HG02970 (cell line): Measurements from ENCODE around the gene ZNF507.
"Not testable (repeated sequence)": the region's sequence is repeated elsewhere in the genome, so short reads cannot be mapped to it uniquely, and the experiment has no call there.

Source experiments
- ATAC-seq: cut with Tn5 transposase; IDR thresholded peaks from one replicate; pipeline ENCODE4 v1.9.1; 2021; ENCODE audit warnings: mild to moderate bottlenecking, moderate library complexity, moderate number of reproducible peaks; ENCODE audit not compliant: unreplicated experiment, low FRiP score

The ZNF507 gene

DNA sequence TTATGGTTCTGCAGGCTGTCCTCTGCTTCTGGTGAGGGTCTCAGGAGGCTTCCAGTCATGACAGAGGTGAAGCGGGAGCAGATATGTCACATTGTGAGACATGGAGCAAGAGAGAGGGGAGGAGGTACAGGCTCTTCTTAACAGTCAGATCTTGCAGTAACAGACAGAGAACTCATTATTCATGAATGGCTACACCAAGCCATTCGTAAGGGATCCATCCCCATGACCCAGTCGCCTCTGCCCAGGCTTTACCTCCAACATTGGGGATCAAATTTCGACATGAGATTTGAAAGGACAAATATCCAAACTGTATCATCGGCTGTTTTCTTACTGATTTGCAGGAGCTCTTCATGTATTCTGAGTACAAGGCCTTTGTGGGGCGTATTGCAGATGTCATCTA lies 21.7 kb downstream of the ZNF507 start:
- ATAC-seq: no peak

DNA sequence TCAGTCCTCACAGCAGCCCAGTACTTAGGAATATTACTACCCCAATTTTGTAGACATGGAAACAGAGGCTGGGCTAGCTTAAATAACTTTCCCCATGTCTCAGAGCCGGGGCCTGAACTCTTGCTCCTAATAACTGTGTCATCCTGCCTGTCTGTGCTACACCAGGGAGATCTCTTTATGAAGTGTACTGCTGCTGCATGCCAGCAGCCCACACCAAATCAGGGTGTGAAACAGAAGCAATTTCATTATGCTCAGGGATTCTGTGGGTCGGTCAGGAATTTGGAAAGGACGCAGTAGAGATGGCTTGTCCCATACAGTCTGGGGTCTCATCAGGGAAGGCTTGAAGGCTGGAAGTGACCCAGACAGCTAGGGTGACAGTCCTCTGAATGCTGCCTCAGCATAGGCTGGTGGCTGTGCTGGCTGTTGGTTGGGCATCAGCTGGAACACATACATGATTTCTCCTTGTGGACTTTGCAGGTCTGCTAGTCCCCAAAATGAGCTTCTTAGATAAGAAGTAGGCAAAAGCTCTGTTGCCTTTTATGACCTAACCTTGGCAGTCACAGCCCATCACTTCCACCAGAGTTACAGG lies 22.6 kb downstream of the ZNF507 start:
- ATAC-seq: no peak

DNA sequence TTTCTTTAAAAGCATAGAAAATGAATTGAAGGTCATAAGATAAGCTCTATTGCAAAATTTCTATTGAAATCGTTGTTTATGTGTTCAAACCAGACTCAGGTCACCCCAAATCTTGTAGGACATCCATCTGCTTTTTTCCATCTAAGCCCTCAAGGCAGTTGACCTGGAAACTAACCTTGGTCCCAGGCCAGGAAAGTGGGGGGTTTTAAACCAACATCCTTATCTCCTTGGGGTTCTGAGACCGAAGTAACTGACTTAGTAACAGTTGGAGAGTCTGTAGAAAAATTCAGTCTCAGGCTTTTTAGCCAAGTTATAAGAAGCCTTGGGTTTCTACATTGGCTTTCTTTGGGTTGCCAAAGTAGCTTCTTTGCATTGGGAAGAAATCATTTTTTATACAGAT lies 23.4 kb downstream of the ZNF507 start:
- ATAC-seq: no peak

DNA sequence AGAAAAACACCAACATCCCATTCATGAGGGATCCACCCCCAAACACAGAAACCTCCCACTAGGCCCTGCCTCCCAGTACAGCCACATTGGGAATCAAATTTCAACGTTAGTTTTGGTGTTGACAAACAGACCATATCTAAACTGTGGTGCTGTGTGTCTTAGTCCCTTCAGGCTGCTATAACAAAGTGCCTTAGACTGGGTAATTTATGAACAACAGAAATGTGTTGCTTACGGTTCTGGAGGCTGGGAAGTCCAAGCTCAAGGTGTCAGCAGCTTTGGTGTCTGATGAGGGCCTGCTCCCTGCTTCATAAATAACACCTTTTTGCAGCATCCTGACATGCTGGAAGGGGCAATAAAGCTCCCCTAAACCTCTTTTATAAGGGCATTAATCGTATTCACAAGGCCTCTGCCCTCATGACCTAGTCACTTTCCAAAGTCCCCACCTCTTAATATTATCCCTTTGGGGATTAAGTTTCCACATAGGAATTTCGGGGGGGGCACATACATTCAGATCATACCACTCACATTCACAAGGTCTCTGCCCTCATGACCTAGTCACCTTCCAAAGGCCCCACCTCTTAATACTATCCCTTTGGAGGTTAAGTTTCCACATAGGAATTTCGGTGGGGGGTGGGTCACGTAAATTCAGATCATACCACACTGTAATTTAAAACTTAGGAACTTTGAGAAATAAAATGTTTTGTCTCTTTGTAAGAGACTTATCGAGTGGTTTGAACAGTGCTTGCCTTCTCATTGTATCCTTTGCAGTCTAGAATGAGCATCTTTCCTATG lies 27.5 kb downstream of the ZNF507 start:
- no peak for ATAC-seq

DNA sequence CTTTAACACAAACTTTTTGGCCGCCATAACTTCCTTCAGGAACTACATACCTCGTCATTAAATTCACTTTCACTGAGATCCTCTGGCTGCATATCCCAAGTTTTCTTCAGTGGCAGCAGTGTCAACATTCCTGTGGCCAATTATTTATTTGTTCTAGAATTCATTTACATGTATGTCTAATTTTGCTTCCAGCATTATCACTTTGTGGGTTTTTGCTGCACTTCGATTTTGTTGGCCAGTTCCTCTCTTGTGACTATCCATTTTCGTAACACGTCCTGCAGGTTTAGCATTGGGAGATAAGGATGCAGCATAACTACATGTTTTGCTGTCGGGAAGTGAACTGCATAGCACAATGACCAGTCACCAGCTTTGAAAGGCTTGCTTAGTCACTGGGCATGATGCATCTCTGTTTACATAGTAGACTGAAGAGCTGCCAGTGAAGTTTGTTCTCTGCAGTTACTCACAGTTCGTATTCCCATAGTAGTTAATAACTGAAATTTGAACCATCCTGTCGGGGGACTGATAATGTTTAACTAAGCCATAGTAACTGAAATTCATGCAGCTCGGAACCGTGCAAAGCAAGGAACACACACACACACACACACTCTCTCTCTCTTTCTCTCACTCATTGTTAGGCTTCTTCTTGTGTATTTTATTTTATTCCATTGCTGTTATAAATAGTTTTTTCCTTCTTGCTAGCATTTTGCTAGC lies 28.3 kb downstream of the ZNF507 start:
- no peak for ATAC-seq

DNA sequence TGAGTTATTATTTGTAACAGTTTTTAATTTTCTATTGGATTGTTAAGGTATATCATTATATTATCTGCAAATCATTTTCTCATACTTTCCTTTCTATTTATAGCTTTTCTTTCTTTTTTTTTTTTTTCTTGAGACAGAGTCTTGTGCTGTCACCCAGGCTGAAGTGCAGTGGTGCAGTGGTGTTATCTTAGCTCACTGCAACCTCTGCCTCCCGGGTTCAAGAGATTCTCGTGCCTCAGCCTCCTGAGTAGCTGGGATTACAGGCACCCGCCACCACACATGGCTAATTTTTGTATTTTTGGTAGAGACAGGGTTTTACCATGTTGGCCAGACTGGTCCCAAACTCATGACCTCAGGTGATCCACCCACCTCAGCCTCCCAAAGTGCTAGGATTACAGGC lies 29.0 kb downstream of the ZNF507 start:
- ATAC-seq: not testable (repeated sequence)

DNA sequence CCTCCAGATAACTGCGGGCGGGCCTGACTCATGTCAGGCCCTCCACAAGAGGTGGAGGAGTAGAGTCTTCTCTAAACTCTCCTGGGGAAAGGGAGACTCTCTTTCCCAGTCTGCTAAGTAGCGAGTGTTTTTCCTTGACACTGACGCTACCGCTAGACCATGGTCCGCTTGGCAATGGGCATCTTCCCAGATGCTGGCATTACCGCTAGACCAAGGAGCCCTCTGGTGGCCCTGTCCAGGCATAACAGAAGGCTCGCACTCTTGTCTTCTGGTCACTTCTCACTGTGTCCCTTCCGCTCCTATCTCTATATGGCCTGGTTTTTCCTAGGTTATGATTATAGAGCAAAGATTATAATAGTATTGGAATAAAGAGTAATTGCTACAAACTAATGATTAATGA lies 31.7 kb downstream of the ZNF507 start:
- not testable (repeated sequence) for ATAC-seq

DNA sequence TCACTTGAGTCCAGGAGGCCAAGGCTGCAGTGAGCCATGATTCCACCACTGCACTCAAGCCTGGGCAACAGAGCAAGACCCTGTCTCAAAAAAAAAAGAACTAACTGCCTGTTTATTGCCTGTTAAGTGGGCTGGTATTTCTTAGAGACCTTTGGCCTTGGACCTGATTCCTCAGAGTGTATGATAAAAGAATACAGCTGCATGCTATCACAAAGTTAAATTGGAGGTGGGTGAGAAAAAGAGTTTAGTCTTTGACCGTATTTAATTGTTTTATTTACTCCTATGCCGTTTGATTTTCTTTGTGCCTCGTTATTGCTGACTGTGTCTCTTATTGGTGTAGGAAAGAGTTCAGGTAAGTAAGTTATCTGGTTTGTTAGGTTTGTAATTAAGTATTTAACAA lies 34.9 kb downstream of the ZNF507 start:
- ATAC-seq: no peak

DNA sequence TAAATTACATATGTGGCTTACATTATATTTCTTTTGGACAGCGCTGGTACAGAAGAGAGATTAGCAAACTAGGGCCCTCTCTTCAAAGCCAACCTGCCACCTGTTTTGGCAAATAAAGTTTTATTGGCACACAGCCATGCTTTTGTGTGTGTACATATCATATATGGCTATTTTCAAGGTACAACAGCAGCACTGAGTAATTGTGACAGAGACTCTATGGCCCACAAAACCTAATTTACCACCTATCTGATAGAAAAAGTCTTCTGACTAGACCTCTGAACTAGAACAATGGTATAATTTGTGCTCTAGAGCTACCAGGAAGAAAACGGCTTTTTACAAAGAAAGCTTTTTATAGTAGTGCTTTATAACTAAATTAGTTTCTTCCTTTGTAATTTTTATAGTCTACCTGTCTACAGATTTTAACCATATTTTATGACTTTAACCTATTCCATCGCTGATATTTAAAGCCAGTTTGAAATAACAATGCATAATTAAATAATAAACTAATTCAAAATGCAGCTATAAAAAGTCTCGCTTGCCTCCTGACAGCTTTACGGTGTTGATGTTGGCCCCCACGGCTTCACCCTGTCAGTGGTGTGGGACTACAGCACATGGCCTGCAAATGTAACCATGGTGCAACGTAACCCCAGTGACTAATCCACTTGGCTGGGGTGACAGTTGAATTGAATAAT lies 42.4 kb downstream of the ZNF507 start:
- ATAC-seq: no peak

DNA sequence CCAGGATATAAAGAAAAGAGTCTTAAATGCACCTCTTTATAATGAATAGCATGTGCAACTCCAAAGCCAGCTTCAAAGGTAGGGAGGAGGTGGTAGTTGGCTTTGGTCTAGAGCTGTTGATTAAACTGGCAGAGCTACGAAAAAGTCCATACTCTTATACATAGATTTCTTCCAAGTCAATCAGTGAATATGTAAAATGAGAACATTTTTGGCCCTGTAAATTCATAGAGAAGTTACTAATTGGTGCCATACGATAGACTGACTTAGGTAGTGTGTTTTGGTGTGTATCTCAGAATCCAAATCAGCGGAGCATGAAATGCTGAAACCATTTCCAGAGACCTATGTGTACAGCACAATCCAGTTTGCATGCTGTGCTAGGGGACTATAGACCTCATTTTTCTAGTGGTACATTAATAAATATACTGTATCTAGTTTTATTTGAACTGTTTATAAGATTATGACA lies 43.0 kb downstream of the ZNF507 start:
- no peak for ATAC-seq

DNA sequence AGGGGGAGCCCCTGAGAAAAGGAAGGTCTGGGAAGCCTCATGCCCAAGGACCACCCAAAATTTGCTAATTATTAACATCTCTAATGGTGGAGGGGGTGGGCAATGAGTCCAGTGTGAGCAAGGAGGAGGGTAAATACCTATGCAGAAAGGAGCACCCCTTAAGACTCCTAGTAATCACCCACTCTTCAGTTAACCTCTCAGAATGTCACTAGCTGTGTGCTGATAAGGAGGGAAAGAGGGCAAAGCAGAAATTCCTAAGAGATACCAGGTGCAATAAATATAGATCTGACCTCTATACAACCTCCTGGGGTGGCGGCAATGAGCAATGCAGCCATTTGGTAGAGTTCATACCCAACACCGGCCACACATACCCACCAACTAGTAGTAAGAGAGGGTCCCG lies 47.5 kb downstream of the ZNF507 start:
- ATAC-seq: no peak

DNA sequence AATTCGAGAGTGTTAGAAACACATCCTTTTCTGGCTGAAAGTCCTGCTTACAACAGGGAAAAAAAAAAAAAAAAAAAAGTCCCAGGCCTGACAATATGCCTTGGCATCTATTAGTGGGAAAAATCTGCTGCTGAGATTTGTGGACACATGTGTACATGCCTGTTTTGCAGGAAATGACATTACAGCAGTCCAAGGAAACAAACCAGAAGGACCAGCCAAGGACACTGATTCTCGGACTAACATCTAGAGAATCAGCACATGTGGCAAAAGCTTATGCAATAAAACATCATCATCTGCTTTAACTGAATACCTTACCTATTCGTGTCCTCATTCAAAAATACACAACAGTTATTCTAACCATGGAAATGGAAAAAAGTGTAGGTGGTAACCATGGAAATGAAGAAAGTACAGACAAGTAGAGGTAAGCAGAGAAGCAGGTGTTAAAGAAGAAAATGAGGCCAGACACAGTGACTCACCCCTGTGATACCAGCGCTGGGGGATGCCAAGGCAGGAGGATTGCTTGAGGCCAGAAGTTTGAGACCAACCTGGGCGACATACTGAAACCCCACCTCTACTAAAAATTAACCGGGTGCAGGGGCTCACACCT lies 50.7 kb downstream of the ZNF507 start:
- ATAC-seq: no peak

DNA sequence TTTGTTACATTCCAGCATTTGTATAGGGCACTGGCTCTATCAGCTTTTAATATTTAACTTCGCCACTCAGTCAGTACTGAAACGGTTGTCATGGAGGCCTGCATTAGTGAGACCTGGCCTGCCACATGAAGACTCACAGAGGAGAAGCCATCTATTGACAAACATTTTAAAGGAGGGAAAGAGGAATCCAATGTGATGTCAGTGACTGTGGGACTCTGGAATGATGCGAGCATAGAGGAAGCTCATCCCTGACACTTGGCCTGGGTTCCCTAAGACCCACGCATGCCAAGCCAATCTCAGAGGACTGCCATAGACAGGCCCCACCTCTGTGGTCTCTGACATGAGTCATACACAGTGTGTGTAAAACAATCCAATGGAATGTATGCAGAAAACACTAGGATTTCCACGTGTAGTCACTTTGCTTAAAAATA lies 52.3 kb downstream of the ZNF507 start:
- no peak for ATAC-seq

DNA sequence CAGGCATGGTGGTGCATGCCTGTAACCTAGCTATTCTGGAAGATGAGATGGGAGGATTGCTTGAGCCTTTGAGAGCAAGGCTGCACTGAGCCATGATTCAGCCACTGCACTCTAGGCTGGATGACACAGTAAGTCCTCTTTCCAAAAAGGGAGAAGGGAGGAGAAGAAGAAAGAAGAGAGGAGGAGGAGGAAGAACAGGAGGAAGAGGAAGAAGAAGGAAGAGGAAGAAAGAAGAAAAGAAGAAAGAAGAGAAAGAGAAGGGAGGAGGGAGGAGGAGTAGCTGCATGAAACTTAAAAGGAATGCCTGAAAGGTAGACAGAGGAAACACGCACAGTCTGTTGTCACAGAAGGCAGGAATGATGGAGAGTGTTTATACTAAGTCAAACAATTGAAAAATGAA lies 56.6 kb downstream of the ZNF507 start:
- ATAC-seq: no peak

DNA sequence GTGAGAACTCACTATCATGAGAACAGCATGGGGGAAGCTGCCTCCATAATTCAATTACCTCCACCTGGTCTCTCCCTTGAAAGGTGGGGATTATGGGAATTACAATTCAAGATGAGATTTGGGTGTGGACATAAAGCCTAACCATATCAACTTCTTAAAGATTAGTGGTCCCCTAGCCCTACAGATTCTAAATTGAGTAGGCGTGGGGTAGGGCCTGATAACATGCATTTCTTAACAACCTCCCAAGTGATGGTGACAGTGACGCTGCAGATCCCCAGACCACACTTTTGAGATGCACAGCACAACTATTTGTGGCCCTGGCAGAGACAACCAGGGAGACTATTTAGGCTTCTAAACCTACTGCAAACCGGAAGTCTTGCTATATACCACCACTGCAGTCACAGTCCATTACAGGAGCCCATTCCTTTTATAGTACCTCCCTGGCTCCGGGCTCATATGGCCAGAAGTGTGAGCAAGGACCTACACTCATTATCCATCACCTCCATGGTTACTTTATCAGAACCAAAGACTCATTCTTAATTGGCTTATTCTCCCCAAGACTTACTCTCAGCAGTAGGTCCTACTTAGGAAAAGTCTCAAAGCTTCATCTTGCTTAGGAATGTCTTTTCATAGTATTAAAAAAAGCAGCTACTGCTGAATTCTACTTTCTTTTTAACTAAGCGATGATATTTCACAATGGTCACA lies 58.0 kb downstream of the ZNF507 start:
- no peak for ATAC-seq

DNA sequence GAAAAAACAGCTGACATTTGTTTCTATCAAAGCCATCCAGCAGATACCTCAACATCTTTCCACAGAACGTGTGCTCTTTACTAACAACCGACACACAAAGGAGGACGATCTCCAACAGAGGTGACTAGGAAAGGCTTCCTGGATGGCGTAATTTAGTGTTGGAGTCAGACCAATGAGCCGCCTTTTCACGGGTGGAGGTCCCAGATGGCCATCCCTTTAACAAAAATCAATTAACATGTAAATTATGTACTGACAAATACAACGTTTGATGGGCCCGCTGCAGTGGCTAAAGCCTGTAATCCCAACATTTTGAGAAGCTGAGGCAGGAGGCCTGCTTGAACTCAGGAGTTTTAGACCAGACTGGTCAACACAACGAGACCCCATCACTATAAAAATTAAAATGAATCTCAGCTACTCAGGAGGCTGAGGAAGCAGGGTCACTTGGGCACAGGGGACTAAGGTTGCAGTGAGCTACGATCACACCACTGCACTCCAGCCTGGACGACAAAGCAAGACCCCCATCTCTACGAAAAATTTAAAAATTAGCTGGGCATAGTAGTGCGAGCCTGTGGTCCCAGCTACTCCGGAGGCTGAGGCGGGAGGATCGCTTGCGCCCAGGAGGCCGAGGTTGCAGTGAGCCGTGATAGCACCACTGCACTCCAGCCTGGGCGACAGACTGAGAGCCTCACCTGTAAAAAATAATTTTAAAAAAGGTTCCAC lies 59.0 kb downstream of the ZNF507 start:
- ATAC-seq: no peak

DNA sequence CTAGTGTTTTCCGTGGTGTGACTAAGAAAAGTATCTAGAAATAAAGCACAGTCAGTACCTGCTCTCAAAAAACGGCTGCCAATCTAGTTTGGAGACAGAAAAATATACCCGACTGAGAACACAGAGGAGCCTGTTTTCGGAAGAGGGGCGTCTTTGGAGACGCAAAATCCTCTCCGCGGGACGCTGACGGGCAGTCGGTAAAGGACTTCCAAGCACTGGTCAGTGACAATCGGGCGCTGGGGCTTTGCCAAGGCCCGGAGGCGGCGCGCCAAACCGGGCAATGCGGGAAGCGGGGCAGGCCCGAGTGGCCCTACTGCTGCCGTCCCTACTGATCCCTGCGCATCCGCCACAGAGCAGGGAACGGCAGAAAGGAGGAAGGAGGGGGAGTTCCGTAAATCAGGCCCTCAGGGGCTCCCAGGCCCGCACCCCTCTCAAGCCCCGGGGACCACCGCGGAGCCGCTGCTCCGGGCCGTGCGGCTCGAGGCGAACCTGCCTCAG lies 59.6 kb downstream of the ZNF507 start:
- no peak for ATAC-seq

DNA sequence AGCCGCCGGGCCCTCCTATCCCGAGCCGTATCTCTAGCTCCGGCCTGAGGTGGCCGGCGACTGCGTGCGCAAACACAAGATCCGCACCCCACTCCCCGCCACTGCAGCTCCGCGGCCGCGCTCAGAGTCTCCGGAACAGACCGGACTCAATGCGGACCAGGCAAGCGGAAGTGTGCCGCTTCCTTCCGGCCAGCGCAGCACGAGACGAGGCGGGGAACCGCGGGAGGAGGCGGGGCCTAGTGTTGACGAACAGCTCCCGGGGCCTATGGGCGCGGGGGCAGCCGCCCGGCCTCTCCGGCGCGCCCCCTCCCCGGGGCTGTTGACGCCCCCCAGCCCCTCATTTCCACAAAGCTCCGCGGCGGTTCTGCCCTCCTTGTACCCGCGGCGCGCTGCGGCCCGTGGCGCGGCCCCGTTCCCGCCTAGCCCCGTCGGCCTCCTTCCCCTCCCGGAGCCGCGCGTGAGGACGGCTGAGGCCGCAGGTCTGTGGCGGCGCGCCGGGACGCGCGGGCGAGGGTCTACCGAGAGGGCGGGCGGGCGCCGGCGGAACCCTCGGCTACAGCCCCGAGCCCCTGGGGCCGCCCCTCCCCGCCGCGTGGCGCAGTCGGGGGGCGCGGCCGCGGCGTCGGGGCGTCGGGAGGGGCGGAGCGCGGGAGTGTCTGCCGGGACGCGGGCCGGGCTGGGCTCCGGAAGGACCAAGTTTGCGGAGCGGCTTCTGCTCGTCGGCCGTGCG lies 60.2 kb downstream of the ZNF507 start, which contains the start of gene DPY19L3:
DPY19L3 (plus strand) TSS at position 340 of the 730 bp plus-strand sequence. CDS start 2,484 bp downstream, outside the sequence.
- peak; percentile 97 for ATAC-seq
